K562 (cell line): ENCODE results near the gene TRIM14.

Source experiments
- CTCF ChIP-seq, 3 experiments: IDR thresholded peaks in 2 of 3; conservative IDR thresholded peaks in 1 of 3; 2 replicates each; pipeline ENCODE4 v1.5.1; 2011 to 2012; ENCODE audit warnings: low read length in 3 of 3, mild to moderate bottlenecking in 3 of 3, control low read depth in 2 of 3, improper control_type of control experiment in 1 of 3, inconsistent platforms in 1 of 3, low read depth in 1 of 3, mixed read lengths in 1 of 3, moderate library complexity in 1 of 3; ENCODE audit not compliant: insufficient read depth in 2 of 3
- TBL1XR1 ChIP-seq, 2 experiments: IDR thresholded peaks; 2 replicates each; pipeline ENCODE4 v1.6.1; 2012; ENCODE audit warnings: improper control_type of control experiment in 2 of 2, low read length in 2 of 2, mild to moderate bottlenecking in 1 of 2

GRCh38 chr9:98045234-98046179 is 73.5 kb downstream of the TRIM14 start:
- TF ChIP-seq TBL1XR1 (IDR thresholded peaks at IDR 0.05; ENCODE audit: low read length in 2 of 2) (peak in 1 of 2 experiments; percentile 46; a peak in 1 of 4 replicates), CTCF (IDR thresholded peaks at IDR 0.05 in 2 of 3, conservative IDR thresholded peaks at IDR 0.05 in 1 of 3; ENCODE audit: insufficient read depth in 2 of 3, low read depth in 1 of 3, low read length in 3 of 3) (peak; percentile 3 to 30 (median 23); a peak in 1 of 6 replicates)
